HCT116 (cell line): ENCODE results near the gene SKIC8. TPM values are rescaled to one million over a fixed set of nuclear protein-coding genes. Genes with fewer than 3 reads are reported as not detected.

Experiments used
- ATAC-seq: fragments of 200-7000 bp; cut with Tn5 transposase; 2 replicates; pipeline ENCODE4 v1.9.1; 2020; ENCODE audit warnings: mild to moderate bottlenecking, moderate library complexity
- BruUV-seq: library from RNA; stranded (reverse); fragments of 400-500 nt; replicated peaks from 2 replicates; lab custom pipeline; 2021; lab: Mats Ljungman, UMichigan
- CTCF ChIA-PET: fragments of 300-600 bp; sonication (Branson Sonifier 250); formaldehyde crosslinking; loops from one replicate; lab custom pipeline; 2021; ENCODE audit warnings: antibody characterized with exemption; lab: Charles Lee
- POLR2A ChIA-PET: fragments of 300-600, 350-600 bp; sonication (Branson Sonifier 250); formaldehyde crosslinking; loops from one replicate; lab custom pipeline; 2021; ENCODE audit warnings: antibody characterized with exemption; lab: Charles Lee
- RAD21 ChIA-PET, 2 experiments: fragments of 300-600 bp; sonication (Branson Sonifier 250); formaldehyde crosslinking; loops; one replicate each; lab custom pipeline; 2023; ENCODE audit warnings: low total read pairs in 2 of 2; ENCODE audit not compliant: uncharacterized antibody in 2 of 2, unreplicated experiment in 2 of 2, low non-redundant PET in 1 of 2; lab: Charles Lee
- DNase-seq: peaks from one replicate; pipeline ENCODE4 v3.0.0-alpha.2; 2010; ENCODE audit warnings: low read depth, low spot score
- H2AFZ ChIP-seq: fragments of 200-600 bp; shearing (Covaris generic), sonication (generic); 2 replicates; pipeline ENCODE4 v1.6.1; 2017; ENCODE audit warnings: low read depth, mixed run types, mixed read lengths, antibody characterized with exemption, low read length; ENCODE audit not compliant: poor library complexity, severe bottlenecking
- H3K27ac ChIP-seq: 2 replicates; pipeline ENCODE4 v1.5.1; 2012; ENCODE audit warnings: low read depth, low read length
- H3K27me3 ChIP-seq: fragments of 200-600 bp; sonication (generic); 2 replicates; pipeline ENCODE4 v1.6.1; 2016; ENCODE audit warnings: mixed run types, low read length, mixed read lengths; ENCODE audit not compliant: insufficient read depth
- H3K36me3 ChIP-seq, 2 experiments: fragments of 200-500 bp in 1 of 2; fragments of 200-600 bp in 1 of 2; sonication (Bioruptor generic) in 1 of 2; sonication (generic) in 1 of 2; 2 replicates each; pipeline versions ENCODE4 v1.5.1 to v1.6.1; 2014 to 2016; ENCODE audit warnings: low read length in 2 of 2, inconsistent platforms in 1 of 2, mixed read lengths in 1 of 2, mixed run types in 1 of 2; ENCODE audit not compliant: insufficient read depth in 2 of 2, control insufficient read depth in 1 of 2
- H3K4me1 ChIP-seq, 2 experiments: fragments of 200-600 bp in 1 of 2; sonication (generic) in 1 of 2; 2 replicates each; pipeline versions ENCODE4 v1.5.1 to v1.6.1; 2012 to 2017; ENCODE audit warnings: low read length in 2 of 2, inconsistent platforms in 1 of 2, mild to moderate bottlenecking in 1 of 2, mixed read lengths in 1 of 2, mixed run types in 1 of 2, moderate library complexity in 1 of 2; ENCODE audit not compliant: insufficient read depth in 2 of 2, control insufficient read depth in 1 of 2
- H3K4me2 ChIP-seq: fragments of 200-600 bp; sonication (generic); 2 replicates; pipeline ENCODE4 v1.6.1; 2017; ENCODE audit warnings: mixed run types, low read length, mixed read lengths
- H3K4me3 ChIP-seq, 2 experiments: fragments of 200-600 bp in 1 of 2; sonication (generic) in 1 of 2; replicated peaks in 1 of 2; 2 replicates each; pipeline ENCODE4 v1.5.1; 2011 to 2016; ENCODE audit warnings: low read length in 2 of 2, control low read depth in 1 of 2, low read depth in 1 of 2, mild to moderate bottlenecking in 1 of 2, mixed read lengths in 1 of 2, mixed run types in 1 of 2
- H3K79me2 ChIP-seq: fragments of 200-600 bp; sonication (generic); 2 replicates; pipeline ENCODE4 v1.6.1; 2017; ENCODE audit warnings: mild to moderate bottlenecking, mixed run types, low read length, moderate library complexity, mixed read lengths; ENCODE audit not compliant: insufficient read depth
- H3K9ac ChIP-seq: fragments of 200-600 bp; sonication (generic); 2 replicates; pipeline ENCODE4 v1.6.1; 2016; ENCODE audit warnings: low read length, mixed read lengths
- H3K9me2 ChIP-seq: fragments of 200-600 bp; sonication (generic), shearing (Covaris generic); 2 replicates; pipeline ENCODE4 v1.6.1; 2017; ENCODE audit warnings: mixed run types, mild to moderate bottlenecking, moderate library complexity; ENCODE audit not compliant: insufficient read depth
- H3K9me3 ChIP-seq, 2 experiments: fragments of 200-500 bp in 1 of 2; fragments of 200-600 bp in 1 of 2; sonication (Bioruptor generic) in 1 of 2; sonication (generic) in 1 of 2; 2 replicates each; pipeline ENCODE4 v1.6.1; 2014 to 2017; ENCODE audit warnings: low read length in 2 of 2, mixed read lengths in 2 of 2, inconsistent platforms in 1 of 2, low read depth in 1 of 2, mild to moderate bottlenecking in 1 of 2, mixed run types in 1 of 2, moderate library complexity in 1 of 2; ENCODE audit not compliant: control insufficient read depth in 1 of 2, insufficient read depth in 1 of 2
- H4K20me1 ChIP-seq: fragments of 200-600 bp; sonication (generic), shearing (Covaris generic); 2 replicates; pipeline ENCODE4 v1.6.1; 2017; ENCODE audit warnings: mixed run types, mild to moderate bottlenecking, moderate library complexity; ENCODE audit not compliant: insufficient read depth
- CBX3 ChIP-seq: IDR thresholded peaks from 2 replicates; pipeline ENCODE4 v1.6.1; 2012; ENCODE audit warnings: low read depth
- CEBPB ChIP-seq: IDR thresholded peaks from 2 replicates; pipeline ENCODE4 v1.6.1; 2012; ENCODE audit warnings: low read depth
- EGR1 ChIP-seq: IDR thresholded peaks from 2 replicates; pipeline ENCODE4 v1.6.1; 2012; ENCODE audit warnings: low read depth
- ELF1 ChIP-seq: IDR thresholded peaks from 2 replicates; pipeline ENCODE4 v1.6.1; 2012; ENCODE audit warnings: low read depth, borderline replicate concordance
- EZH2phosphoT487 ChIP-seq: fragments of 200-600 bp; IDR thresholded peaks from 2 replicates; pipeline ENCODE4 v1.6.1; 2018; ENCODE audit warnings: antibody characterized with exemption, borderline replicate concordance
- FOSL1 ChIP-seq: IDR thresholded peaks from 2 replicates; pipeline ENCODE4 v1.6.1; 2012; ENCODE audit warnings: low read depth
- JUND ChIP-seq: IDR thresholded peaks from 2 replicates; pipeline ENCODE4 v1.6.1; 2012
- POLR2A ChIP-seq: IDR thresholded peaks from 2 replicates; pipeline ENCODE4 v1.7.0; 2011; ENCODE audit warnings: borderline replicate concordance; ENCODE audit not compliant: insufficient read depth, insufficient read length; ENCODE audit errors: extremely low read depth
- POLR2AphosphoS5 ChIP-seq: IDR thresholded peaks from 2 replicates; pipeline ENCODE4 v1.6.1; 2011; ENCODE audit warnings: mild to moderate bottlenecking, low read depth, low read length, moderate library complexity
- RAD21 ChIP-seq: IDR thresholded peaks from 2 replicates; pipeline ENCODE4 v1.6.1; 2012; ENCODE audit warnings: low read depth, mild to moderate bottlenecking
- SP1 ChIP-seq: IDR thresholded peaks from 2 replicates; pipeline ENCODE4 v1.6.1; 2012; ENCODE audit warnings: low read depth
- SRF ChIP-seq: IDR thresholded peaks from 2 replicates; pipeline ENCODE4 v1.6.1; 2012; ENCODE audit warnings: low read depth
- TCF7L2 ChIP-seq: IDR thresholded peaks from 2 replicates; pipeline ENCODE4 v1.7.0; 2011; ENCODE audit warnings: borderline replicate concordance, inconsistent platforms; ENCODE audit not compliant: insufficient read depth, insufficient read length; ENCODE audit errors: extremely low read depth
- YY1 ChIP-seq: IDR thresholded peaks from 2 replicates; pipeline ENCODE4 v1.6.1; 2011; ENCODE audit warnings: low read length, low read depth, moderate library complexity, mild to moderate bottlenecking; ENCODE audit not compliant: insufficient replicate concordance; ENCODE audit errors: extremely low read depth
- ZNF274 ChIP-seq: fragments of 200-500 bp; sonication (Bioruptor generic); IDR thresholded peaks from 2 replicates; pipeline ENCODE4 v1.6.1; 2014; ENCODE audit warnings: mild to moderate bottlenecking, low read depth, low read length, inconsistent platforms
- intact Hi-C: fragments of 100-400 bp; cut with micrococcal nuclease; formaldehyde crosslinking; loops from 2 replicates; pipeline ENCODE4 v1.10.0; 2022
- total RNA-seq: library from RNA; stranded (reverse); gene quantifications from one replicate; pipeline ENCODE4 v1.2.1, GENCODE V29; 2021; ENCODE audit not compliant: unreplicated experiment
- TF ChIP-seq, protein P1 (sequence below): IDR thresholded peaks from 2 replicates; pipeline ENCODE4 v1.6.1; 2012; ENCODE audit warnings: low read depth
- TF ChIP-seq, protein P2 (sequence below): IDR thresholded peaks from 2 replicates; pipeline ENCODE4 v1.6.1; 2012
- TF ChIP-seq, protein P3 (sequence below): IDR thresholded peaks from 2 replicates; pipeline ENCODE4 v1.6.1; 2012
- TF ChIP-seq, protein P4 (sequence below): IDR thresholded peaks from 2 replicates; pipeline ENCODE4 v1.6.1; 2011; ENCODE audit warnings: mild to moderate bottlenecking, low read length, moderate library complexity; ENCODE audit not compliant: insufficient replicate concordance; ENCODE audit errors: extremely low read depth

The SKIC8 gene
- total RNA-seq, 1 experiment from 2014 or later = 57.1 TPM

DNA sequence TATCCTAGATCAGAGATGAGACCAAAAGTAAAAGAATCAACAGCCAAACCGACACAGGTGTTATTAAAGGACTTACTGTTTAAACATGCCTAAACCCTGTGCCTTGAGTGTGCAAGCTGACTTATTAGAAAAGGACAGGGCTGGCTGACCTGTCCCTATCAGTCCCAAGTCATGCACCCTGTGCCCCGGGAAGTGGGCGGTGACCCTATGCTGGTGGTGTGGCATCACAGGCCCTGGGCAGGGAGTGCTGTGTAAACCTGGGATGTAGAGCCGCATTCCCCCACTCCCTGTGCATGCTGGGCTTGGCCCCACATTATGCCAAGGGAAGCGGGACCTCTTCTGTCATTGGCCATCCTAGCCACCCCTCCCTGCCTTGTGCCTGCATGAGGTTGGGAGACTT is 24.4 kb downstream of the SKIC8 start (continued):
- TF ChIP-seq, protein P1, sequence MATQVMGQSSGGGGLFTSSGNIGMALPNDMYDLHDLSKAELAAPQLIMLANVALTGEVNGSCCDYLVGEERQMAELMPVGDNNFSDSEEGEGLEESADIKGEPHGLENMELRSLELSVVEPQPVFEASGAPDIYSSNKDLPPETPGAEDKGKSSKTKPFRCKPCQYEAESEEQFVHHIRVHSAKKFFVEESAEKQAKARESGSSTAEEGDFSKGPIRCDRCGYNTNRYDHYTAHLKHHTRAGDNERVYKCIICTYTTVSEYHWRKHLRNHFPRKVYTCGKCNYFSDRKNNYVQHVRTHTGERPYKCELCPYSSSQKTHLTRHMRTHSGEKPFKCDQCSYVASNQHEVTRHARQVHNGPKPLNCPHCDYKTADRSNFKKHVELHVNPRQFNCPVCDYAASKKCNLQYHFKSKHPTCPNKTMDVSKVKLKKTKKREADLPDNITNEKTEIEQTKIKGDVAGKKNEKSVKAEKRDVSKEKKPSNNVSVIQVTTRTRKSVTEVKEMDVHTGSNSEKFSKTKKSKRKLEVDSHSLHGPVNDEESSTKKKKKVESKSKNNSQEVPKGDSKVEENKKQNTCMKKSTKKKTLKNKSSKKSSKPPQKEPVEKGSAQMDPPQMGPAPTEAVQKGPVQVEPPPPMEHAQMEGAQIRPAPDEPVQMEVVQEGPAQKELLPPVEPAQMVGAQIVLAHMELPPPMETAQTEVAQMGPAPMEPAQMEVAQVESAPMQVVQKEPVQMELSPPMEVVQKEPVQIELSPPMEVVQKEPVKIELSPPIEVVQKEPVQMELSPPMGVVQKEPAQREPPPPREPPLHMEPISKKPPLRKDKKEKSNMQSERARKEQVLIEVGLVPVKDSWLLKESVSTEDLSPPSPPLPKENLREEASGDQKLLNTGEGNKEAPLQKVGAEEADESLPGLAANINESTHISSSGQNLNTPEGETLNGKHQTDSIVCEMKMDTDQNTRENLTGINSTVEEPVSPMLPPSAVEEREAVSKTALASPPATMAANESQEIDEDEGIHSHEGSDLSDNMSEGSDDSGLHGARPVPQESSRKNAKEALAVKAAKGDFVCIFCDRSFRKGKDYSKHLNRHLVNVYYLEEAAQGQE = no peak

DNA sequence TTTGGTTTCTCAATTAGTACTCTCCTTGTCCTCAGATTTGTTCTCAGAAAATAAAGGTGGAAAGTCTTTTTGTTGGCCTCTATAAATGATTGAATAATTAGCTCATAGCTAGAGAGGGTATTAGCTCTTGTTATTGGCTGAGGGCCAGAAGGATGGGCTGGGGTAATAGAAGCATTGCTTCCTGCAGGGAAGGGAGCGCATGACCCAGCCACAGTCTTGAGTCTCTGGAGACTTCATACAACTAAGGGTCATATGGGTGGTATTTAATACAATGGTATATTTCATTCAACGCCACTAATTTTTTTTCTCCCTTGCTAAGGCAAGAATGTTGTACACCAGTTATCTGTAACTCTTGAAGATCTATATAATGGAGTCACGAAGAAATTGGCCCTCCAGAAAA is 26.6 kb downstream of the SKIC8 start:
- DNase-seq = no peak
- BruUV-seq = no TSS peak
- TF ChIP-seq FOSL1 = no peak
- TF ChIP-seq SRF = no peak
- TF ChIP-seq, protein P2, sequence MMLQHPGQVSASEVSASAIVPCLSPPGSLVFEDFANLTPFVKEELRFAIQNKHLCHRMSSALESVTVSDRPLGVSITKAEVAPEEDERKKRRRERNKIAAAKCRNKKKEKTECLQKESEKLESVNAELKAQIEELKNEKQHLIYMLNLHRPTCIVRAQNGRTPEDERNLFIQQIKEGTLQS = no peak
- no peak for TF ChIP-seq EZH2phosphoT487
- no peak for TF ChIP-seq CBX3
- TF ChIP-seq ZNF274 = no peak
- no peak for TF ChIP-seq SP1
- TF ChIP-seq CEBPB = no peak
- no peak for TF ChIP-seq EGR1
- TF ChIP-seq TCF7L2 = no peak
- TF ChIP-seq RAD21 = no peak
- TF ChIP-seq, protein P3, sequence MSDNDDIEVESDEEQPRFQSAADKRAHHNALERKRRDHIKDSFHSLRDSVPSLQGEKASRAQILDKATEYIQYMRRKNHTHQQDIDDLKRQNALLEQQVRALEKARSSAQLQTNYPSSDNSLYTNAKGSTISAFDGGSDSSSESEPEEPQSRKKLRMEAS = no peak
- no peak for TF ChIP-seq JUND
- TF ChIP-seq, protein P4, sequence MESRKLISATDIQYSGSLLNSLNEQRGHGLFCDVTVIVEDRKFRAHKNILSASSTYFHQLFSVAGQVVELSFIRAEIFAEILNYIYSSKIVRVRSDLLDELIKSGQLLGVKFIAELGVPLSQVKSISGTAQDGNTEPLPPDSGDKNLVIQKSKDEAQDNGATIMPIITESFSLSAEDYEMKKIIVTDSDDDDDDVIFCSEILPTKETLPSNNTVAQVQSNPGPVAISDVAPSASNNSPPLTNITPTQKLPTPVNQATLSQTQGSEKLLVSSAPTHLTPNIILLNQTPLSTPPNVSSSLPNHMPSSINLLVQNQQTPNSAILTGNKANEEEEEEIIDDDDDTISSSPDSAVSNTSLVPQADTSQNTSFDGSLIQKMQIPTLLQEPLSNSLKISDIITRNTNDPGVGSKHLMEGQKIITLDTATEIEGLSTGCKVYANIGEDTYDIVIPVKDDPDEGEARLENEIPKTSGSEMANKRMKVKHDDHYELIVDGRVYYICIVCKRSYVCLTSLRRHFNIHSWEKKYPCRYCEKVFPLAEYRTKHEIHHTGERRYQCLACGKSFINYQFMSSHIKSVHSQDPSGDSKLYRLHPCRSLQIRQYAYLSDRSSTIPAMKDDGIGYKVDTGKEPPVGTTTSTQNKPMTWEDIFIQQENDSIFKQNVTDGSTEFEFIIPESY = no peak
- TF ChIP-seq POLR2AphosphoS5 = no peak
- no peak for TF ChIP-seq ELF1
- TF ChIP-seq POLR2A = no peak
- TF ChIP-seq YY1 = no peak

More for the DNA sequence above, 26.6 kb downstream of the SKIC8 start:
- Histone ChIP-seq H4K20me1 (no peaks in the 10 kb centered on the region), H3K4me2 (no peak overlapping the region), H3K9me3 (no peaks in the 10 kb centered on the region), H3K27me3 (no peaks in the 10 kb centered on the region), H3K36me3 (peaks cover 38 to 60% of the 10 kb centered on the region in 2 experiments), H3K79me2 (peaks cover 84% of the 10 kb centered on the region), H3K9me2 (no peaks in the 10 kb centered on the region), H3K4me1 (no peaks in the 10 kb centered on the region), H3K4me3 (no peak overlapping the region), H3K9ac (no peak overlapping the region), H2AFZ (no peak overlapping the region), H3K27ac (no peak overlapping the region)
- RAD21 ChIA-PET = no interaction called here
- POLR2A ChIA-PET = no interaction called here
- CTCF ChIA-PET = no interaction called here
- intact Hi-C loops = no loop called here
- ATAC-seq = no peak
